HG02885 (cell line): Measurements from ENCODE around the gene PIP5K1A.
"Not testable (repeated sequence)": the region's sequence is repeated elsewhere in the genome, so short reads cannot be mapped to it uniquely, and the experiment has no call there.

Experiments
- ATAC-seq: cut with Tn5 transposase; IDR thresholded peaks from one replicate; pipeline ENCODE4 v1.9.1; 2021; ENCODE audit warnings: mild to moderate bottlenecking; ENCODE audit not compliant: unreplicated experiment, poor library complexity

Gene PIP5K1A

GRCh38 chr1:151198254-151199127 is at the start of gene PIP5K1A:
PIP5K1A (plus strand) TSS chr1:151198552; CDS start chr1:151198997, 445 bp downstream.
- ATAC-seq, result peak; percentile 88

GRCh38 chr1:151156515-151156819 is 41.9 kb upstream of the PIP5K1A start, which contains the start of gene TNFAIP8L2:
TNFAIP8L2 (plus strand) TSS chr1:151156649; CDS start chr1:151158698, 2,049 bp downstream.
- ATAC-seq, result peak; percentile 62

GRCh38 chr1:151157067-151157531 is 41.3 kb upstream of the PIP5K1A start:
- ATAC-seq, result no peak

GRCh38 chr1:151158326-151158725 is 40.0 kb upstream of the PIP5K1A start:
- ATAC-seq, result no peak

- ATAC-seq, result no peak
Observed at GRCh38 chr1:151158751-151159251, 39.6 kb upstream of the PIP5K1A start.

GRCh38 chr1:151159373-151159772 is 39.0 kb upstream of the PIP5K1A start:
- ATAC-seq, result no peak

GRCh38 chr1:151164732-151165280 is 33.5 kb upstream of the PIP5K1A start:
- ATAC-seq, result no peak

GRCh38 chr1:151165281-151165737 is 33.0 kb upstream of the PIP5K1A start:
- no peak for ATAC-seq

- ATAC-seq, result peak; percentile 89
Observed at GRCh38 chr1:151165738-151166504, 32.4 kb upstream of the PIP5K1A start, which contains the start of the genes LYSMD1 and SCNM1. LYSMD1 (minus strand) TSS chr1:151165902; CDS start chr1:151165258, 644 bp downstream. SCNM1 (plus strand) TSS chr1:151166144; CDS start chr1:151166153, 9 bp downstream.

GRCh38 chr1:151166505-151166956 is 31.8 kb upstream of the PIP5K1A start:
- no peak for ATAC-seq

GRCh38 chr1:151167116-151167515 is 31.2 kb upstream of the PIP5K1A start:
- ATAC-seq, result no peak

- ATAC-seq, result no peak
Observed at GRCh38 chr1:151171190-151171589, 27.2 kb upstream of the PIP5K1A start.

- ATAC-seq, result no peak
Observed at GRCh38 chr1:151175041-151175741, 23.2 kb upstream of the PIP5K1A start.

- no peak for ATAC-seq
Observed at GRCh38 chr1:151175863-151176262, 22.5 kb upstream of the PIP5K1A start, which contains the start of gene TMOD4. TMOD4 (minus strand) TSS chr1:151175981; CDS start chr1:151174875, 1,106 bp downstream.

GRCh38 chr1:151176514-151177045 is 21.8 kb upstream of the PIP5K1A start:
- no peak for ATAC-seq

GRCh38 chr1:151184211-151184610 is 14.1 kb upstream of the PIP5K1A start:
- ATAC-seq, result no peak

- no peak for ATAC-seq
Observed at GRCh38 chr1:151187205-151187604, 11.1 kb upstream of the PIP5K1A start.

GRCh38 chr1:151188667-151189066 is 9.7 kb upstream of the PIP5K1A start:
- ATAC-seq, result not testable (repeated sequence)
